ENCODE results near the gene TMEM98.

The TMEM98 gene

DNA sequence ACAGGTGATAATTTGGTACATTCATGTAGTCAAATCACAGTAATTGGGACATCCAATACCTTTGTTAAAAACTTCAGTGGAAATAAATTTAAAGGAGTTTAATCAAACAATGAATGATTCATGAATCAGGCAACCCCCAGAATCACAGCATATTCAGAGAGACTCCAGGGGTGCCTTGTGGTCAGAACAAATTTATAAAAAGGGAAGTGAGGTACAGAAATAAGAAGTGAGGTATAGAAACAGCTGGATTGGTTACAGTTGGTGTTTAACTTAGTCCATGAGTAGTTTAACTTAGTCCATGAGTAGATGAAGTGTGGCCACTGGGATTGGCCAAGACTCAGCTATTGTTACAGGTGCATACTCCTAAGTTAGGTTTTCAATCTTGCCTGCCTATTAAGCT, 25.1 kb downstream of the TMEM98 start:
- Histone ChIP-seq H3K4me3 (ENCODE audit: low read depth, low read length) (no peak overlapping the region), H3K36me3 (no peaks in the 10 kb centered on the region), H3K27me3 (no peaks in the 10 kb centered on the region; the same call in 1 of the 2 replicates), H3K4me1 (no peaks in the 10 kb centered on the region), H3K9me3 (no peaks in the 10 kb centered on the region)
- TF ChIP-seq CTCF (IDR thresholded peaks at IDR 0.05; ENCODE audit: low read depth, low read length), result no peak
- no peak for DNase-seq

GRCh38 chr17:32953857-32954256, 25.9 kb downstream of the TMEM98 start:
- H3K27me3 ChIP-seq, result no peaks in the 10 kb centered on the region; the same call in 1 of the 2 replicates
- DNase-seq, result no peak
- no peaks in the 10 kb centered on the region for H3K9me3 ChIP-seq
- no peak overlapping the region for H3K4me3 ChIP-seq (ENCODE audit: low read depth, low read length)
- no peaks in the 10 kb centered on the region for H3K36me3 ChIP-seq
- no peak for TF ChIP-seq CTCF (IDR thresholded peaks at IDR 0.05; ENCODE audit: low read depth, low read length)
- H3K4me1 ChIP-seq, result no peaks in the 10 kb centered on the region

DNA sequence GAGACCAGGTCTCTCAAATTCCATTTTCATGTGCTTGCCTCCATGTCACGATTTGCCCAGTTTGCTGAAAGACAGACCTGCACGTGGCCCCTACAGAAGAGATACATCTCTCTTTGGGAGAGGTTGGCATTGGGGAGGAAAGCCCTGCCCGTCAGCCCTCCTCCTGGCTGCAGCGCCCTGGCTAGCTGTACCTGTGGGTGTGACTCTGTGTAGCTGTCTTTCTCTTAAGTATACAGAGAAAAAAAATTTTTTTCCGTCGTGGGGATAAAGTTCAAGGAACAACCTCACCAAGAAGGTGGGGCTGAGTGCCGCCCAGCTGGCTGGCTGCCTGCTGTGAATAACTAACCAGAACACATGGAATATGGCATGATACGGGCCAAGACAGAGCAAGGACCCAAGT, 26.5 kb downstream of the TMEM98 start:
- no peaks in the 10 kb centered on the region for H3K4me1 ChIP-seq
- no peak for TF ChIP-seq CTCF (IDR thresholded peaks at IDR 0.05; ENCODE audit: low read depth, low read length)

GRCh38 chr17:32955155-32955554, 27.2 kb downstream of the TMEM98 start:
- H3K27me3 ChIP-seq, result no peaks in the 10 kb centered on the region; the same call in 1 of the 2 replicates
- no peaks in the 10 kb centered on the region for H3K9me3 ChIP-seq
- H3K4me1 ChIP-seq, result no peaks in the 10 kb centered on the region
- TF ChIP-seq CTCF (IDR thresholded peaks at IDR 0.05; ENCODE audit: low read depth, low read length), result no peak
- H3K4me3 ChIP-seq (ENCODE audit: low read depth, low read length), result no peak overlapping the region
- no peak for DNase-seq
- H3K36me3 ChIP-seq, result no peaks in the 10 kb centered on the region

More for the DNA sequence above, 26.5 kb downstream of the TMEM98 start:
- Histone ChIP-seq H3K4me3 (ENCODE audit: low read depth, low read length) (no peak overlapping the region), H3K27me3 (no peaks in the 10 kb centered on the region; the same call in 1 of the 2 replicates), H3K9me3 (no peaks in the 10 kb centered on the region), H3K36me3 (no peaks in the 10 kb centered on the region)
- DNase-seq, result no peak

DNA sequence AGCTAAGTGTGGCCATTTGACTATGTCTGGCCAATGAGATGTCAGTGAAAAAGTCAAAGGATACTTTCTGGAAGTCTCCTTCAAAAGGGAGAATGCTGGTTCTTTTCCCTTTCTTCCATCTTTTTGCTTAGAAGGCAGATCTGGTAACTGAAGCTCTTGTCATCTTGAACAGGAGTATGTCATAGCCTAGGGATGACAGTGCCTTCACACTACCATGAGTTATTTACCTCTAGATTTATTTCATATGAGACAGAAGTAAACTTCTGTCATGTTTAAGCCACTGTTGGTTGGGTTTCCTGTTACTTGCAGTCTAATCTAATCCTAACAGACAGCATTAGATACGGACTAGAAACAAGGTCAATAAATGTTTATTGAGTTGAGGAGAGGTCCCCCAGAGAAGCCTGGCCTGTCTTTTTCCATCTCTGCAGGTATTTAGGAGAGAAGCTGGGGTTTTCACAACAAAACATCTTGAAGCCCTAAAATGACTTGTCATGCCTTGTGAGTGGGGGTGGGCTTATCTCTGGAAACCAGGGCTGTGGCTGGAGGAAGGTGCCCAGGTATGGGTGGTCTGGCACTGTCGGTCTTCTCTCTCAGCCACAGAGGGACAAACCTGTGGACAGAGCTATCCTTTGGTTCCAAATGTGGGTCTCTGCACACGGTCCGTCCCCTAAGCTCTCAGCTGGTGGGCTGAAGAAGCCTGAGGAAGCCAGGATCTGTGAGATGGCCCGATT, 28.5 kb downstream of the TMEM98 start:
- H3K9me3 ChIP-seq, result no peaks in the 10 kb centered on the region
- no peaks in the 10 kb centered on the region; the same call in 1 of the 2 replicates for H3K27me3 ChIP-seq
- no peak for DNase-seq
- H3K4me3 ChIP-seq (ENCODE audit: low read depth, low read length), result no peak overlapping the region
- H3K36me3 ChIP-seq, result no peaks in the 10 kb centered on the region
- no peaks in the 10 kb centered on the region for H3K4me1 ChIP-seq
- TF ChIP-seq CTCF (IDR thresholded peaks at IDR 0.05; ENCODE audit: low read depth, low read length), result no peak

DNA sequence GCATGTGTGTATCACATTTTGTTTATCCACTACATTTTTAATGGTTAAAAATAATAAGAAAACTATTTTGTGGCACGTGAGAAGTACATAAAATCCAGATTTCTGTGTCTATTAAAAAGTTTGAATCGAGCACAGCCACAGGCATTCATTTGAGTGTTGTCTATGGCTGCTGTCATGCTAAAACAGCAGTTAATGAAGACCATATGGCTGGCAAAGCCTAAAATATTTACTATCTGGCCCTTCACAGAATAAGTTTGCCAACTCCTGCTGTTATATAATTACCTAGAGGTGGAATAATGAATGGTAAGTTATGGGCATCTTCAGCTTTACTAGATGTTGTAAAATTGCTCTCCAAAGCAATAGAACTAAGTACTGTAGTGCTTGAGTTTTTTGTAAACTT, 30.5 kb downstream of the TMEM98 start:
- H3K9me3 ChIP-seq, result no peaks in the 10 kb centered on the region
- no peak for DNase-seq
- no peak for TF ChIP-seq CTCF (IDR thresholded peaks at IDR 0.05; ENCODE audit: low read depth, low read length)
- H3K4me1 ChIP-seq, result no peaks in the 10 kb centered on the region
- no peak overlapping the region for H3K4me3 ChIP-seq (ENCODE audit: low read depth, low read length)
- H3K27me3 ChIP-seq, result no peaks in the 10 kb centered on the region; the same call in 1 of the 2 replicates
- no peaks in the 10 kb centered on the region for H3K36me3 ChIP-seq

Data from BE2C (cell line).